Measurements from ENCODE around the gene NACA2. TPM values are rescaled to one million over a fixed set of nuclear protein-coding genes. Genes with fewer than 3 reads are reported as not detected.
A peak's percentile ranks its signal among the peaks of the same experiment; 100 is the strongest.

The NACA2 gene
- total RNA-seq, 1 experiment from 2014 or later = not detected

GRCh38 chr17:61579347-61579746 is 11.7 kb downstream of the NACA2 start:
- intact Hi-C loops (cut with micrococcal nuclease) = loop anchor here (5.0 to 10.0 kb wide), 2 partner anchors 592 to 855 kb away; no protein-coding TSS in a partner anchor
- Histone ChIP-seq H3K4me3 (replicated peaks in 1 of 2; ENCODE audit: low read depth in 1 of 2, low read length in 2 of 2) (no peak overlapping the region), H3K4me1 (ENCODE audit: control insufficient read depth in 1 of 2, insufficient read depth in 2 of 2, low read length in 2 of 2) (peaks cover 27 to 47% of the 10 kb centered on the region in 2 experiments), H3K27me3 (ENCODE audit: insufficient read depth, low read length) (no peaks in the 10 kb centered on the region), H3K4me2 (ENCODE audit: low read length) (no peak overlapping the region), H4K20me1 (ENCODE audit: insufficient read depth) (no peaks in the 10 kb centered on the region), H3K36me3 (ENCODE audit: control insufficient read depth in 1 of 2, insufficient read depth in 2 of 2, low read length in 2 of 2) (no peaks in the 10 kb centered on the region), H2AFZ (ENCODE audit: low read depth, low read length, poor library complexity, severe bottlenecking) (peak overlapping the region; percentile 19), H3K79me2 (ENCODE audit: insufficient read depth, low read length) (no peaks in the 10 kb centered on the region), H3K9me3 (ENCODE audit: control insufficient read depth in 1 of 2, insufficient read depth in 1 of 2, low read depth in 1 of 2, low read length in 2 of 2) (no peaks in the 10 kb centered on the region), H3K27ac (ENCODE audit: low read depth, low read length) (no peak overlapping the region), H3K9me2 (ENCODE audit: insufficient read depth) (no peaks in the 10 kb centered on the region), H3K9ac (ENCODE audit: low read length) (no peak overlapping the region)
- TF ChIP-seq SIN3A (IDR thresholded peaks at IDR 0.05; ENCODE audit: low read depth) (no peak), MAX (IDR thresholded peaks at IDR 0.05) (no peak), TCF7L2 (IDR thresholded peaks at IDR 0.05; ENCODE audit: borderline replicate concordance, extremely low read depth, insufficient read depth, insufficient read length) (no peak), SP1 (IDR thresholded peaks at IDR 0.05; ENCODE audit: low read depth) (no peak)
- ChIA-PET POLR2A (no interaction called here), CTCF (no interaction called here), RAD21 (ENCODE audit: low non-redundant PET in 1 of 2, low total read pairs in 2 of 2, uncharacterized antibody in 2 of 2, unreplicated experiment in 2 of 2) (interaction anchor here in 1 of 2 experiments (0.7 kb wide), 1 partner anchor 66 kb away, joined by 4 read pairs; no protein-coding TSS in a partner anchor)
- BruUV-seq (replicated peaks) = no TSS peak
- no peak for DNase-seq (ENCODE audit: low read depth, low spot score)
- no peak for ATAC-seq

- Histone ChIP-seq H3K9ac (ENCODE audit: low read length) (no peak overlapping the region), H3K4me1 (ENCODE audit: control insufficient read depth in 1 of 2, insufficient read depth in 2 of 2, low read length in 2 of 2) (peaks cover 27 to 52% of the 10 kb centered on the region in 2 experiments), H4K20me1 (ENCODE audit: insufficient read depth) (no peaks in the 10 kb centered on the region), H3K9me2 (ENCODE audit: insufficient read depth) (no peaks in the 10 kb centered on the region), H3K36me3 (ENCODE audit: control insufficient read depth in 1 of 2, insufficient read depth in 2 of 2, low read length in 2 of 2) (no peaks in the 10 kb centered on the region), H2AFZ (ENCODE audit: low read depth, low read length, poor library complexity, severe bottlenecking) (peak overlapping the region; percentile 70), H3K4me3 (replicated peaks in 1 of 2; ENCODE audit: low read depth in 1 of 2, low read length in 2 of 2) (no peak overlapping the region), H3K27ac (ENCODE audit: low read depth, low read length) (no peak overlapping the region), H3K79me2 (ENCODE audit: insufficient read depth, low read length) (no peaks in the 10 kb centered on the region), H3K27me3 (ENCODE audit: insufficient read depth, low read length) (no peaks in the 10 kb centered on the region), H3K9me3 (ENCODE audit: control insufficient read depth in 1 of 2, insufficient read depth in 1 of 2, low read depth in 1 of 2, low read length in 2 of 2) (no peaks in the 10 kb centered on the region), H3K4me2 (ENCODE audit: low read length) (no peak overlapping the region)
- intact Hi-C loops (cut with micrococcal nuclease) = loop anchor here (5.0 to 10.0 kb wide), 2 partner anchors 591 to 854 kb away; no protein-coding TSS in a partner anchor
- ChIA-PET POLR2A (no interaction called here), RAD21 (ENCODE audit: low non-redundant PET in 1 of 2, low total read pairs in 2 of 2, uncharacterized antibody in 2 of 2, unreplicated experiment in 2 of 2) (no interaction called here), CTCF (no interaction called here)
- ATAC-seq (no peak), DNase-seq (ENCODE audit: low read depth, low spot score) (no peak)
- no TSS peak for BruUV-seq (replicated peaks)
- TF ChIP-seq POLR2A (IDR thresholded peaks at IDR 0.05; ENCODE audit: borderline replicate concordance, extremely low read depth, insufficient read depth, insufficient read length) (no peak), JUND (IDR thresholded peaks at IDR 0.05) (no peak), EZH2 (IDR thresholded peaks at IDR 0.05) (no peak), POLR2AphosphoS5 (IDR thresholded peaks at IDR 0.05; ENCODE audit: low read depth, low read length) (no peak), EZH2phosphoT487 (IDR thresholded peaks at IDR 0.05; ENCODE audit: borderline replicate concordance) (no peak), CTCF (IDR thresholded peaks at IDR 0.05 in 2 of 3, conservative IDR thresholded peaks at IDR 0.05 in 1 of 3; ENCODE audit: borderline replicate concordance in 1 of 3, insufficient read depth in 1 of 3, low read depth in 2 of 3, low read length in 2 of 3) (no peak), ELF1 (IDR thresholded peaks at IDR 0.05; ENCODE audit: borderline replicate concordance, low read depth) (no peak), SRF (IDR thresholded peaks at IDR 0.05; ENCODE audit: low read depth) (no peak), CBX3 (IDR thresholded peaks at IDR 0.05; ENCODE audit: low read depth) (no peak), MAX (IDR thresholded peaks at IDR 0.05) (no peak), TCF7L2 (IDR thresholded peaks at IDR 0.05; ENCODE audit: borderline replicate concordance, extremely low read depth, insufficient read depth, insufficient read length) (no peak)
These were observed 12.4 kb downstream of the NACA2 start for GRCh38 chr17:61578645-61579044.
